ENCODE results near the gene SLAMF1. TPM values are rescaled to one million over a fixed set of nuclear protein-coding genes. Genes with fewer than 3 reads are reported as not detected.
"Not testable (repeated sequence)": the region's sequence is repeated elsewhere in the genome, so short reads cannot be mapped to it uniquely, and the experiment has no call there.

SLAMF1 gene
- total RNA-seq, 4 donors from 2014 or later = 0.42 to 7.1 (median 4.4) TPM; not detected in 1

- 96 to 100% methylated on average over 2 of the region's 2 CpGs for WGBS, 2 donors
- DNase-seq (ENCODE audit: low spot score in 2 of 2) = no peak
- intact Hi-C loops (cut with DNase I; ENCODE audit: low total_unique reads) = no loop called here
- no peak overlapping the region for H3K4me3 ChIP-seq (ENCODE audit: low read depth, poor library complexity, severe bottlenecking)
- no peak for TF ChIP-seq CTCF (IDR thresholded peaks at IDR 0.05)
- no peak for TF ChIP-seq POLR2A (IDR thresholded peaks at IDR 0.05)
These were observed 12.0 kb upstream of the SLAMF1 start for GRCh38 chr1:160658814-160659193.

- intact Hi-C loops (cut with DNase I; ENCODE audit: low total_unique reads) = no loop called here
- no peak for DNase-seq (ENCODE audit: low spot score in 2 of 2)
- TF ChIP-seq POLR2A (IDR thresholded peaks at IDR 0.05) = no peak
- H3K4me3 ChIP-seq (ENCODE audit: low read depth, poor library complexity, severe bottlenecking) = no peak overlapping the region
- WGBS, 2 donors = 84 to 86% methylated on average over 8 of the region's 8 CpGs
These were observed 11.4 kb upstream of the SLAMF1 start for GRCh38 chr1:160658162-160658813.

GRCh38 chr1:160657250-160657781 lies 10.5 kb upstream of the SLAMF1 start:
- WGBS, 2 donors = 62 to 71% methylated on average over 5 of the region's 5 CpGs

GRCh38 chr1:160656737-160657136 lies 9.9 kb upstream of the SLAMF1 start:
- intact Hi-C loops (cut with DNase I; ENCODE audit: low total_unique reads) = no loop called here
- TF ChIP-seq CTCF (IDR thresholded peaks at IDR 0.05) = no peak
- no peak for TF ChIP-seq POLR2A (IDR thresholded peaks at IDR 0.05)
- WGBS, 2 donors = 76 to 77% methylated on average over 3 of the region's 3 CpGs
- H3K4me3 ChIP-seq (ENCODE audit: low read depth, poor library complexity, severe bottlenecking) = no peak overlapping the region
- DNase-seq (ENCODE audit: low spot score in 2 of 2) = no peak

More at GRCh38 chr1:160657250-160657781, 10.5 kb upstream of the SLAMF1 start:
- no peak for DNase-seq (ENCODE audit: low spot score in 2 of 2)
- TF ChIP-seq POLR2A (IDR thresholded peaks at IDR 0.05) (no peak), CTCF (IDR thresholded peaks at IDR 0.05) (no peak)
- intact Hi-C loops (cut with DNase I; ENCODE audit: low total_unique reads) = no loop called here
- no peak overlapping the region for H3K4me3 ChIP-seq (ENCODE audit: low read depth, poor library complexity, severe bottlenecking)

- intact Hi-C loops (cut with DNase I; ENCODE audit: low total_unique reads) = no loop called here
- TF ChIP-seq CTCF (IDR thresholded peaks at IDR 0.05) (no peak), POLR2A (IDR thresholded peaks at IDR 0.05) (no peak)
- no peak overlapping the region for H3K4me3 ChIP-seq (ENCODE audit: low read depth, poor library complexity, severe bottlenecking)
- WGBS, 2 donors = 85 to 88% methylated on average over 2 of the region's 2 CpGs
- no peak for DNase-seq (ENCODE audit: low spot score in 2 of 2)
These were observed 6.8 kb upstream of the SLAMF1 start for GRCh38 chr1:160653620-160654016.

- 83 to 88% methylated on average over 9 of the region's 9 CpGs for WGBS, 2 donors
- intact Hi-C loops (cut with DNase I; ENCODE audit: low total_unique reads) = no loop called here
- DNase-seq (ENCODE audit: low spot score in 2 of 2) = no peak
- no peak overlapping the region for H3K4me3 ChIP-seq (ENCODE audit: low read depth, poor library complexity, severe bottlenecking)
- no peak for TF ChIP-seq CTCF (IDR thresholded peaks at IDR 0.05)
- TF ChIP-seq POLR2A (IDR thresholded peaks at IDR 0.05) = no peak
These were observed 6.2 kb upstream of the SLAMF1 start for GRCh38 chr1:160652924-160653619.

- H3K4me3 ChIP-seq (ENCODE audit: low read depth, poor library complexity, severe bottlenecking); intact Hi-C loops (cut with DNase I; ENCODE audit: low total_unique reads); DNase-seq (ENCODE audit: low spot score in 2 of 2): not testable (repeated sequence)
- WGBS, 2 donors = 47 to 52% methylated on average over 8 of the region's 8 CpGs
These were observed 5.3 kb upstream of the SLAMF1 start for GRCh38 chr1:160652065-160652641.

All from lower leg skin (tissue), 4 donors.